GM19463 (cell line): Measurements from ENCODE around the gene MLYCD.
A peak's percentile ranks its signal among the peaks of the same experiment; 100 is the strongest.
"Not testable (repeated sequence)": the region's sequence is repeated elsewhere in the genome, so short reads cannot be mapped to it uniquely, and the experiment has no call there.

Source experiments
- ATAC-seq: cut with Tn5 transposase; IDR thresholded peaks from one replicate; pipeline ENCODE4 v1.9.1; 2021; ENCODE audit warnings: mild to moderate bottlenecking, moderate library complexity; ENCODE audit not compliant: unreplicated experiment

MLYCD gene

DNA sequence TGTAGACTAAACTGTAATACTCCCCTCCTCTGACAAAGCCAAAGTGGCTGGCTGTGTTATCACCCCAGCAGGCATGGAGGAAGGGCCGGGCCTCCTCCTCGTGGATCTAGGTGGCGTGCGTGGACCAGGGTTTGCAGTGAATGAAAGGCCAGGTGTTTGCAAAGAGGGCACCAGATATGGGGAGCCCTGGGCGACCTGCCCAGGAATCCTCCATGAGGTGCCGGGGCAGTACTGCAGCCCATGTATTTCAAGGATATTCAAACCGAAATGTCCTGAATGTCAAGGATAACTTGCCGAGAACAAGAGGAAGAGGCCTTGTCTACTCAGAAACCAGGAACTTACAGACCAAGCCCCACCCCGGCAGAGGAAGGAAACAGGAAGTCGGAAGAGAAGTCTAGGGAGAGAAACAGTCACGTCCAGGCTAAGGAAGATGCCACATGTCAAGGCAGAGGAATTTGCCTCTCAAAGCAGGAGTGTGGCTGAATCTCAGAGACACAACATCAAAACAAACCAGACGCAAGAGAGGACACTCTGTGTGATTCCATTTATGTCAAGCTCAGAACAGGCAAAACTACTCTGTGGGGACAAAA, 40.4 kb downstream of the MLYCD start:
- ATAC-seq = no peak

DNA sequence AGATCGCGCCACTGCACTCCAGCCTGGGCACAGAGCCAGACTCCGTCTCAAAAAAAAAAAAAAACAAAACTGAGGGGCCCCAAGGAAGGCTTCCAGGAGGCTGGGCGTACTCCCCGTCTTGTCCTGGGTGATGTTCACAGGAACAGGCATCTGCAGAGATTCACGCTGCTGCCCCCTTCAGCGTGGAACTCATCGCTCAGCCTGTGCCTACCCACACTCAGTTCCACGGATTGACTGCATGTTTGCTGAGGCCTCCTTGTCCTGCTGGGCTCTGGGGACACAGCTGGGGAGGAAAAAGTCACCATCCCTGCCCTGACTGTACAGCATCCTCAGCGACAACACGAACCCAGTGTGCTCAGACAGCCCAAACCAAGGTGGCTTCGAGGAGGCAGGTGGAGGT, 41.2 kb downstream of the MLYCD start:
- ATAC-seq = no peak

DNA sequence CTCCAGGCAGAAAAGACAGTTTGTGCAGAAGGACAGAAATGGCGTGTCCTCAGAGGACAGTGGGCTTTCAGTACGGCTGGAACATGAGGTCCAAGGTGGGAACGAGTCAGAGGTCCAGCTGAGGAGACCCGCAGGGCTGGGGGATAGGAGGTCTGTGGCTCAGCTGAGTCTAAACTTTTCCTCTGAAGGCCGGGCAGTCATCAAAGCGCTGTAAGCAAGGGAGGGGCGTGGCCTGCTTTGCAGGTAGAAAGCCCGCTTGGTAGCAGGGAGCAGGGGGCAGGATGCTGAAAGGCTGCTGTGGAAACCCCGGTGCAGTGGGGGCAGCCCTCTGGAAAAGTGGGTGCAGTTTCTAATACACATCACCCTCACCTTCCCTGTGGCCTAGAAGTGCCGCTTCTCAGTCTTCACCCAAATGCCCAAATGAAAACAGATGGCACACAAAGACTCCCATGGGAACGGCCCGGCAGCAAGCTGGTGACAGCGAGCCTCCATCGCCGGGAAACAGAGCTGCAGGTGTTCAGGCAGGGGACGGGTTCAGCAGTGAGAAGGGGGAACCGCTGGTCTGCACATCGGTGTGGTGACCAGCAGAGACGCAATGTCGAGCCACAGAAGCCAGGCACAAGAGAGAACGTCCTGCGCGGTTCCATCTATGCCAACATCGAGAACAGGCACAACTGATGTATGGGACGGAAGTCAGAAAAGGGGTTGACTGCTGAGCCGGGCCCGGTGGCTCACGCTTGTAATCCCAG, 41.9 kb downstream of the MLYCD start:
- ATAC-seq = no peak

DNA sequence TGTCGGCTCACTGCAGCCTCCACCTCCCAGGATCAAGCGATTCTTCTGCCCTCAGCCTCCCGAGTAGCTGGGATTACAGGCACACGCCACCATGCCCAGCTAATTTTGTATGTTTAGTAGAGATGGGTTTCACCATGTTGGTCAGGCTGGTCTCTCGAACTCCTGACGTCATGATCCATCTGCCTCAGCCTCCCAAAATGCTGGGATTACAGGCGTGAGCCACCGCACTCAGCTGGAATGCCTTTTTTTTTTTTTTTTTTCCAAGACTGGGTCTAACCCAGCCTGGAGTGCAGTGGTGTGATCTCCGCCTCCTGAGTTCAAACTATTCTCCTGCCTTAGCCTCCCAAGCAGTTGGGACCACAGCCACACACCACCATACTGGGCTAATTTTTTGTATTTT, 42.6 kb downstream of the MLYCD start:
- ATAC-seq = not testable (repeated sequence)

DNA sequence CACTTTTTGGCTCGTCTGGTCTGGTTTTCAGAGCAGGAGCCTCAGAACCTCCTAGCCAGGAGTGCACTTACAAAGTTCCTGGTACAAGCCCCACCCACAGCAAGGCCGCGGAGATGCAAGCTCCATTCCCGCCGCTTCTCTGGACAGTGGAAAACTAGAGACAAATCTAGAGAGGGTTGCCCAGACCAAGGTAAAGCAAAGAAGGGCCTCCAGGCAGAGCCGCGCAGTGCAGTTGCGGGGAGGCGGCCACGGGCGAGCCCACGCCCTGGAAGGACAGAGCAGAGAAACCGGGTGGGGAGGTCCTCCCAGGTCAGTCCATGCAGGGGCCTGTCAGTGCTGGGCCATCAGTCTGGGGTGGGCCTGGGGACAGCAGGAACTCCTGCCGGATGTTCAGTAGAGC, 43.2 kb downstream of the MLYCD start:
- ATAC-seq = no peak

DNA sequence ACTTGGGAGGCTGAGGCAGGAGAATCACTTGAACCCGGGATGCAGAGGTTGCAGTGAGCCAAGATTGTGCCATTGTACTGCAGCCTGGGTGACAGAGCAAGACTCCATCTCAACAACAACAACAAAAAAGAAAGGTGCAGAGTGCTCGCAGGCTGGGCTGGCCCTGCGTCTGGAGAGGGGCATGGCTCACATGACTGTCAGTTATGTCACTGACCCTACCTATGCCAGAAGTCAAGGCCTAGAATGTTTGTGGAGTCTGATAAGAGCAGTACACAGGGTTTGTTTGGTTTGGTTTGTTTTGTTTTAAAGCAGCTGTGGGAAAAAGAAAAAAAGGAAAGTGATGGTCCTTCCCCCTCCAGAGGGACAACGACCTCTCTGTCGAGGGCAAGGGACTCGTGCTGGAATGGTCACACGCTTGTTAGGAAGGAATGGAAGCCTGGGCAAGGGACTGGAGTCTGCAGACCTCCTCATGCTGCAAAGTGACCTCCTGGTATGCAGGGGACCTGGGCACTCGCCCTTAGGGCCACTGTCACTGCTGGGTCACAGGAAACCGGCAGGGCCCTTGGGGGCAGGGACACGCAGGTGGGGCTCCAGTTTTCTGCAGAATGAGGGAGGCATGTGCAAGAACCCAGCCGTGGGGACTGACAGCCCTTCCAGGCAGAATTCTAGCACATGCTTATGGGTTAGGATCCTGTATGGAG, 44.0 kb downstream of the MLYCD start:
- ATAC-seq = no peak

DNA sequence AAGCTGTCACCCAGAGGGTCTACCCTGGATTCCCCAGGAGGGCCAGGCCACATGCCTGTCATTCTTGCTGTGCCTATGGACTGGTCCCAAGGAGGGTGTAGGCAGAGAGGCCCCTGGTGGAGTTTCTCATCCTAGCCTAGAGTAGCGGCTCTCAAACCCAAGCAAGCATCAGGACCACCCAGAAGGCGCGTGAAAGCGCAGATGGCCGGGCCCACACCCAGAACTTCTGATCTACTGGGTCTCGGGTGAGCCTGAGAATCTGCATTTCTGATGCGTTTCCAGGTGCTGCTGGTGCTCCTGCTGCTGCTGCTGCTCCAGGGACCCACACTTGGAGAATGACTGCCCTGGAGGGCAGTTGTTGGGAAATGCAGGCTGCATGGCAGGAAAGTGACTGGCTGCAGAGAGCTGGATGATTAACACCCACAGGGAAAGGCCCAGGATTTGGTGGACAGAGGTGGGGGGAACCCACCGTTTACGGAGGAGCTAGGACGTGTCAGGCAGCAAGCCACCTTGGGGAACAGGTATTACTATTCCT, 44.7 kb downstream of the MLYCD start:
- no peak for ATAC-seq

DNA sequence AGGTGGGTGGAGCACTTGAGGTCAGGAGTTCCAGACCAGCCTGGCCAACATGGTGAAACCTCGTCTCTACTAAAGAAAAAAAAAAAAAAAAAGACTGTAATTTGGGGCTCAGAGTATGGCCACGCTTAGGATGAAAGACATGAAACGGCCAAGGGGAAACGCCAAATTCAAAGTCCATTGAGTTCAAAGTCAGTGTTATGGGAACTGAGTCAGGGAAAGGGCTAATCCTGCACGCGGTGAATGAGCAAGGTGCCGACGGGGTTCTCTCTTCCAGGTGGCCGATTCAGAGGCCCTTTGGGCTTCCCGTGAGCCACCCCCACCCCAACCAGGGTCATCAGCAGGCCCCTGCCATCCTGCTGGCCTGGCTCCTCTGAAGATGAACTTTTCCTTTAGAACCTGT, 46.7 kb downstream of the MLYCD start:
- no peak for ATAC-seq

DNA sequence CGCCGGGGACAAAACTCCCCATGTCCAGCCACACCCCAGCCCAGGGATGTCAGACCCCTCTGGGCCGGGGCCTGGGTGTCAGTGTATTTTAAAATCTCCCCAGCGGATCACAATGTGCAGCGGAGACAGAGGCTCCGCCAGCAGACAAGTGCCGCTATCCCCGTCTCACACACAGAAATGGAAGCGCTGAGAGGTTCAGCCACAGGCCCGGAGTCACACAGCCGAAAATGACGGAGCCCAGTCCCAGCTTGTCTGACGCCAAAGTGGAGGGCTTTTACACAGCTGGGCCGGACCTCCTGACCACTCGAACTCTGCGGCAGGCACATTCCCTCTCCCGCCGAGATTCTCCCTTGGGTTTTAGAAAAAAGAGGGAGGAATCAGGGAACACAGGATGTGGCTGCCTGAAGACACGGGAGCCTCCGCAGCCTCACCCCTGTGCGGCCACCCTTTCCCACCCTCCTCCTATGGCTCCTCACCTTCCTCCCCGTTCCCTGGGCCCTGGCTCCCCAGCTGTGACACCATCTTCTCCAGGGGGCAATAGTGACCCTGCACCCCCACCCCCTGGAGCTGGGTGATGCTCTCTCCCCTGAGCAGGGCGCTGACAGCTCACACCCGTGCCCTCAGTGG, 47.4 kb downstream of the MLYCD start:
- no peak for ATAC-seq

DNA sequence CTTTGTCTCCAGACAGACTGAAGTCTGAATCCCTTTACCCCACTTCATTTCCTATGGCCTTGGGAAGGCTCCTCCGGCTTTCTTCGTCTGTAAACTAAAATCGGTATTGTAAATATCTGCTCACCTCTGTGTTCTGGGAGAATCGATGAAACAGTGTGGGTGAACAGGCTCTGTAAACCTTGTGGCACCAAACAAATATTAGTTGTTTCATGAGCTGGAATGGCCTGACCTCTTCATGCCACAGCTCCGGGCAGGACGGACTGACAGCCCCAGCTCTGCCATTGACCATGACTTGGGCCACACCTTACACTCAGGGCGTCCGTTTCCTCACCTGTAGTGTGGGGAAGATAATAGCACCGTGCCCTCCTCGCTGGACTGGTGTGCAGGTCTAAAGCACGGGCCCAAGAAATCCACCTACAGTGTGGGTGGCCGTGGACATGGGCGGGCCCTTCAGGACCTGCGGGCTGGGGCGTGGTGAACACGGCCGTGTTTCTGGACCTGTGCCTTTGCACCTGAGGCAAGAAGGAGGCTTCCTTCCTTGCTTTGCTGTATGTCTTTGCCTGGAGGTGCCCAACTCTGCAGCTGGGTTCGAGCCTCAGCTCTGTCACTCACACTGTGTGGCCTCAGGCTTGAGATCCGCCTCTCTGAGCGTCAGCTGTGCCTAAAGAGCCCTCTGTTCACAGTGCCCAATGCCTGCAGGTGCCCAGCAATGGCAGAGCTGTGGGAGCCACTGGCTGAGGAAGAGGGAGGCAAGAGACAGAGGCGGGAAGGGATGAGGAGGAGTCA, 48.1 kb downstream of the MLYCD start:
- no peak for ATAC-seq

DNA sequence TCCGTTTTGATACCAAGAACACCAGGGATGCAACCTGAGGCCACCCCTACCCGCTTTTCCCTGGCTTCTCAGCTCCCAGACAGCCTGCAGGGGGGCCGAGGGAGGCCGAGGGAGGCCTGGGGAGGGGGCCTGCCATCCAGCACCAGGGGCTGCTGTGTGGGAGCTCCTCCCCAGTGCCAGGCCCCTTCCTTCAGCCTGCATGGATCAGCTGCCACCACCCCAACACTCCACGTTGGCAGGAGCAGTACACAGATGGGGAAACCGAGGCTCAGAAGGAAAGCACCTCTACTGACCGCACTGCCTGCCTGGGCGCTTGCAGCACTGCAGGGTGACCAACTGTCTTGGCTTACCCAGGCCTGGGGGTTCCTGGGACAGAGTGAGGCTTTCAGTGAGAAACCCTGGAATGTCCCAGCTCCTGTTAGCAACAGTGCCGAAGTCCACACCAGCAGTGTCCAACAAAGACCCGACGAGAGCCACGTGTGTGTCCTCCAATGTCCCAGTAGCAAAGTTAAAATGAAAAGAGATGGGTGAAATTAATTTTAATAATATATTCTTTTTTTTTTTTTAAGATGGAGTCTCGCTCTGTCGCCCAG, 48.8 kb downstream of the MLYCD start:
- ATAC-seq = no peak

DNA sequence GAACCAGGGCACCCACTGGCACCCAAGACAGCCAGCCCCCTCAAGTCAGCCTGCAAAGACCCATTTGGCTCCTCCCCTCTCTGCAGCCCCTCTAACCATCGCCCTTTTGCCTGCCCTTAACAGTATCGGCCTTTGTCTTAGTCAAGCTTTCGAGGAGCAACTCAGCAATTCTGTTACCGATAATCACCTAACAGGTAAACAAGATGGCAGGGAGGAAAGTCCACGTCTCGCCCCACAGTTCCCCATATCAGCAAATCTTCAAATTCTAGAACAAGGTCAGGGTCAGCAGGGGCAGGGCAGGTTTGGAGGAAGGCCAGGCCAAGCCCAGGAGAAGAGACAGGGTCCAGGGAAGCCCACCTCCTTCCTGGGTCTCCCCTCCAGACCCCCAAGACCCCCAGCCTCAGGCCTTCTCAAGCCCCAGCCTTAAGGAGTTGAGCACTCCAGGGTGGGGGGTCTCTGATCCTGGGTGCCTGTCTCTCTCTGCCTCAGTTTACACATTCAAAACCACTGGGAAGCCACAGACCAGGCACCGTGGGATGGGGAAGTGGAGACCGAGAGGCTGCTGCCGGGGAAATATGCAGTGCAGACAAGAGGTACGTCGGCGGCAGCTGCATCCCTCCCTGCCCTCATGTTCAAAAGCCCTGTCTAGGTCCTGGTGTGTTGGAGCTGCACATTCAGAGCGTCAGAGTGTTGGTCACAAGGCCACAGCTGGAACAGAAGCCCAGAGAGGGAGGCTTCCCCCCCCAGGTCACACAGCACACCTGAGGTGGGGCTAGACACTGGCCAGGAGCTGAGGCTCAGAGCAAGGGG, 50.2 kb downstream of the MLYCD start:
- ATAC-seq = no peak

DNA sequence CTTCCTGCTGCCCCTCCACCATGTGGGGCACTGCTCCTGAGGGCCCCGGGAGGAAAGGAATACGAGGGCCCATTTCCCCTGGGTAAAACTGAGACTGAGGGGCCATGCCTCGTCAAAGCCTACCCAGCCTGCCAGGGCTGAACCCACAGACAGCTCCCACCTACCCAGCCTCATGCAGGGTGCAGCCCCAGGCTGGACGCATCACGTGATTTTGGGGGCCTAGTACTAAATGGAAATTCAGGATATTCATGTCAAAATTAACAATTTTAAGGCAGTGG, 50.7 kb downstream of the MLYCD start:
- ATAC-seq = no peak

DNA sequence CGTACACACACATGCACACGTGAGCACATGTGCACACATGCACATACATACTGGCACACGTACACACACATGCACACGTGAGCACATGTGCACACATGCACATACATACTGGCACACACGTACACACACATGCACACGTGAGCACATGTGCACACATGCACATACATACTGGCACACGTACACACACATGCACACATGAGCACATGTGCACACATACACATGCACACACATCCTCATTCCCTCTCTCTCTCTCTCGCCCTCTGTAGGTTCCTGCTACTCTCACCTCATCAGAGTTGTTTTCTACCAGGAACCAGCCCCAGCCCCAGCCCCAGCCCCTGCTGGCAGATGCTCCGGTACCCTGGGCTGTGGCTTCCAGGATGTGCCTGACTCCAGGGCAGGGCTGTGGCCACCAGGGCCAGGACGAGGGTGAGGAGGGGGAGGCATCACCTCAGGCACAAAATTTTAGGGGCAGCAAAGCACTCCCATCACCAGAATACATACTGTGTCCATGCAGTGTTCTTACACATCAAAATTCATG, 52.0 kb downstream of the MLYCD start:
- ATAC-seq = not testable (repeated sequence)

DNA sequence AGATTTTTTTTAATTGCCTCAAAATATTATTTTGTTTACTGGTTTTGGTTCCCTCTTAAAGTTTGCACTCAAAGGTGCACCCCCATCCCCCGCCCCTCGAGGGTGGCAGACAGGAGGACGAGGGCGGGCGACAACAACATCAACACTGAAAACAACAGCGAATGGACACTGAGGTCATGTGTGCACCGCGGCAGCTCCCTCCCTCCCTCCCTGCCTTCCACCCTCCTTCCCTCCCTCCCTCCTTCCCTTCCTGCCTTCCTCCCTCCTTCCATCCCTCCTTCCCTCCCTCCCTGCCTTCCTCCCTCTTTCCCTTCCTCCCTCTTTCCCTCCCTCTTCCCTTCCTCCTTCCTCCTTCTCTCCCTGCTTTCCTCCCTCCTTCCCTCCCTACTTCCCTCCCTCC, 52.6 kb downstream of the MLYCD start:
- no peak for ATAC-seq

DNA sequence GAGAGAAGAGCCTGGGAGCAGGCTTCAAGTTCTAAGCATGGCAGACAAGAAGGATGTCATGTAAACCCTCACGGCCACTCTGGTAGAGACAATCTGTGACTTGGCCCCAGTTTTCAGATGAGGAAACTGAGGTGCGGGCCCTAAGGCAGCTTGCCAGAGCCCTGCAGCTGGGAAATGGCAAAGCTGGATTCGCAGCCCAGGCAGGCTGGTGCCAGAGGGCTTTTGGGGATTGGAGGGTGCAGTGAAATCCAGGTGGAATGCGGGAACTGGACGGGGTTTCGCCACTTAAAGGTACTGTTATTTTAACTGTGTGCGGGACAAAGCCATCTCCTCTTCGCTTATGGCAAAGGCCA, 53.6 kb downstream of the MLYCD start:
- ATAC-seq = no peak

DNA sequence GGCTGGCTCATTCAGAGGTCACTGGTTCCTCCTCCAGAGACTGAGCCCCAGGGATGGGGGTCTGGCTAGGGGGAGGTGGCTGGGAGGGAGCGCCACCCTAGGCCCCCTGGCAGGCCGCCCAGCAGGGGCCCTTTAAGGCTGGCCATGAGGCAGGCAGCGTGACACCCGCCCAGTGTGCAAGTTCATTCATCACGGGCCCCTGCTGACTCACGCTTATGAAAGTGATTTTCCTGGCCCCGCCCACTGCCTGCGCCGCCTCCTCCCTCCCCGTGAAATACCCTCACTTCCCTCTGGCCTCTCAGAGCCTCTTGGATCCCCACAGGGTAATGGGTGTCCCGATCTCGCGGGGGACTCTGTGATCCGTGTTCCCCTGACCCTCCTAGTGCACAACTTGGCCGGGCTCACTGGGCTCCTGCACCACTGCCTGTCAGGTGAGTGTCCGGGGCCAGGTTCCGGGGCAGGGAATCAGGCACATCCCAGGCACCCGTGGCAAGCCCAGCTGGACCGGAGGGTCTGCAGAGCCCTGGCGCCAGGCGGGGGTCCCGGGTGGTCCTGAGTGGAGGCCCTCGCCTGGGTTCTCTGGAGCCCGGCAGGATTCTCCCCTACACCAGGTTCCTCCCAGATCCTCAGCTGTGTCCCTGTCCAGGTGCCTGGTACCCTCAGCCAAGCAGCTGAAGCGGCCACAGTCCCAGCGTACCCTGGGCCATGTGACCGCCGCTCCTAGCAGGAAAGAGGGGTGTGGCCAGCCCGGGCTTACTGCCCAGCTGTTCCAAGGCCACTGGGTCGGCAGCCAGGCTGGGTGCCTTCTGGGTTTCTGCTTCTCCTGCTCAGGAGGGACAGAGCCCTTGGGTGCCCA, 54.3 kb downstream of the MLYCD start, which contains the start of gene OSGIN1:
TSS of gene OSGIN1 (plus strand) at position 301 of the 856 bp plus-strand sequence. CDS start 4,432 bp downstream, outside the sequence.
- peak; percentile 95 for ATAC-seq

DNA sequence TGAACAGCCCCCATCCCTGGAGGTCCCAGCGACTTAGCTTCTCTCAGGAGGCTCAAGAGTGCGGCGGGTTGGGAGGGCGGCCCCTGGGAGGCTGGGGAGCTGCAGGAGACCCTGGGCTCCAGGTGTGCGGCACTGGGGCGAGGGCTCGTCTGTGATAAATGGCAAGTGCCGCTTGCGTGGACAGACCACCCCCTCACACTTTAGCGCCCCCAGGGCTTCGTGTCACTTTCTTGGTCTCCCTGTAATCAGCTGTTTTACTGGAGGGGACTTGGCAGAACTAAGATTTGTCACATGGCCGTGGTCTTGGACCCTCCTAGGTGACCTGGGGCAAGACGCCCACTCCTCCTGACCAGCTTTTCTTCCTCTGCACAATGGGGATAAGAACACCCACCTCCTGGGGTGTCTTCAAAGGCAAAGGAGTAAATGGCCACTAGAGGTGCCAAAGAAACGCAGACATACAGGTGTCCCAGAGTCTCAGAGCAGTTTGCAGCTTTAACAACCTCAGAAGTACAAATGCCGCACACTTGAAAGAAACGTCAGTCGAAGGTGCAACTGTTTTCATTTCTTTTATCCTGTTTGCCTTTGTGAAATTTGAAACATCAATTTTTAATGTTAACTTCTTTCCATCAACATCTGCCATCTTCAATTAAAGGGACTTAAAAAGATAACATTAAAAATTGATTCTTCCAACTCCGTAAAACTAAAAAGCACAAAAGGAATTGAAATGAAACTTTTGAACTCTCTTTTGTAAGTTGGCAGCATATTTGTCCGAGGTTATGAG, 55.1 kb downstream of the MLYCD start:
- no peak for ATAC-seq
